GM12874 (cell line): ENCODE results near the gene PNCK.
A peak's percentile ranks its signal among the peaks of the same experiment; 100 is the strongest.

Experiments used
- CTCF ChIP-seq: IDR thresholded peaks from 2 replicates; pipeline ENCODE4 v1.5.1; 2011; ENCODE audit warnings: low read depth, mild to moderate bottlenecking, control low read depth, low read length, moderate library complexity; ENCODE audit not compliant: insufficient read depth

PNCK gene

GRCh38 chrX:153647461-153648357 lies 25.9 kb downstream of the PNCK start:
- TF ChIP-seq CTCF: no peak

GRCh38 chrX:153646620-153647373 lies 26.8 kb downstream of the PNCK start, which contains the start of gene DUSP9:
TSS of gene DUSP9 (plus strand) at chrX:153647203. CDS start at chrX:153647954, 751 bp downstream.
- no peak for TF ChIP-seq CTCF

GRCh38 chrX:153645921-153646488 lies 27.6 kb downstream of the PNCK start:
- TF ChIP-seq CTCF: no peak

GRCh38 chrX:153645151-153645550 lies 28.5 kb downstream of the PNCK start:
- no peak for TF ChIP-seq CTCF

GRCh38 chrX:153644356-153645125 lies 29.1 kb downstream of the PNCK start:
- no peak for TF ChIP-seq CTCF

GRCh38 chrX:153643431-153644351 lies 29.9 kb downstream of the PNCK start:
- TF ChIP-seq CTCF: peak; percentile 21; the same call in 1 of the 2 replicates
